Embryonic facial prominence (tissue), 1 donor: ENCODE data around the gene SCIMP.
A peak's percentile ranks its signal among the peaks of the same experiment; 100 is the strongest.
"Not testable (repeated sequence)": the region's sequence is repeated elsewhere in the genome, so short reads cannot be mapped to it uniquely, and the experiment has no call there.

Source experiments
- DNase-seq: peaks from one replicate; pipeline ENCODE4 v3.0.0-alpha.2; 2016; ENCODE audit errors: extremely low spot score

SCIMP gene

DNA sequence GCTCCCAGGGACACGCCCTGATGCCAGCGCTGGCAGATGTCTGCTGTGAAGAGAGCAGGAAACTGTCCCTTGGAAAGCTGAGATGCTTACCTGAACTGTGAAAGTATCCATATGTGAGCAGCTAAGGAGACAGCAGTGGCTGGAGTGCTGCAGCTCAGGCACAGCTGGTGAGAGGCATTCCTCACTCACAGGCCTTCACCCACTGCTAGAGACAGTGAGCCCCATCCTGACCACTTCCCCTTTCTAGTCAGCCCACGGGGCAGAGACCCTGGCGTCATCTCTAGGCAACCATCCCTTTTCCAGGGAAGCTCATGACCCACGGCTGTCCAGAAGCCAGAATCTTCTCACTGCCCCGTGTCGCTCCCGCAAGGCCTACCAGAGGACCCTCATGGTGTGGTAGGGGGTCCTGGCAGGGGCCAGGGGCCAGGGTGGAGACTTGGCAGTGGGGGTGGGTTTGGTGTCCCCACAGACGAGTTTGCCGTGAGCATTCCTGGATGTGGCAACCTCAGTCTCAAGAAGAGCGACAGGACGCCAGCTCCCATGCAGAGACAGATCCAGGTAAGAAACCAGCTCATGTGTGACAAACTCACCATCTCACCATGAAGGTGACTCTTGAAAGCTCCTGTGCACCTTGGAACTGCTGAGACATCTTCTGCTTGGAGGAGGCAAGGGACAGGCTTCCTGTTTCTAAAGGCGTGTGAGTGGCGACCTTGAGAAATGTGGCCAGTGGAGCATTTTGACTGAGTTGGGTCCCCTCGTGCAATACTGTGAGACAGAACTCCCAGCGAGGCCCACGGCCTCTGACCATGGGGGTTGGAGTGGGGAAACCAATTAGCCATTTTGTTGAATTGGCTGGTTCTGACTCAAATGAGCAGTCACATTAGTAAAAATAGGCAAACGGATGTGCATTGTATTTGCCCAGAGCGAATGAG lies at the start of gene SCIMP:
Gene SCIMP, minus strand, starts transcription at position 216 of the 932 bp plus-strand sequence. Its CDS starts 105 bp downstream, at position 111.
- DNase-seq: no peak

DNA sequence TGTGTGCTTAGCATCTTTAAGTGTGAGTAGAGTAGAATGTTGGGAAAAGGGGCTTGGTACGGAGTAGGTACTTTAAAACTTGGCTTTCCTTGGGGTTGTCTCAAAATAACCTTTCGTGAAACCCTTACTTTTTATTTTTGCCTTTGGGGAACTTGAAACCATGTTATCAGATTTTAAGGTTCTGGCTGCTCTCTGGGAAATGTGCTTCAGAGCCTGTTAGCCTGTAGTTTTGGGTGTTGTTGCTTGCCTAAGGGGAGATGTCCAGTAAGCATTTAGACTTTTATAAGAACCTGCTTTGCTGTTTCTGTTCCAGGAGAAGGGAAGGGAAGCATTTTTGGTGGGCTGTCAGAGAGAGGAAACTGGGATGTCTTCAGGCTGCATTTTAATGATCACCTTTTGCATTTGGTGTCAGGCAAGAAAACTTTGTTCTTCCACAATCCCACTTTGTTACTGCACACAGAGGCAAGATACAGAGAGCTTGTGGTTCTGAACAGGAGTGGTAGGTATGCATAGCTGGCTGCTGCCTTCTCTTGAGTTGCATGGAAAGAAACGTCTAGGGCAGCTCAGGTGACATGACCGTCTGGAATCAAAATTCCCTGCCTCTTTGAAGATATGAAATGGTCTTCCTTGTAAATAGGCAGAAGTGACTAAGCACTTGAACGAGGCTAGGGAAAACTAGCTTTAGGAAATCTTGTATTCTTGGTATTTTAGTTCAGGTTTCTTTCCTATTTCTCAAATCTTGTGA lies 49.1 kb upstream of the SCIMP start:
- no peak for DNase-seq

DNA sequence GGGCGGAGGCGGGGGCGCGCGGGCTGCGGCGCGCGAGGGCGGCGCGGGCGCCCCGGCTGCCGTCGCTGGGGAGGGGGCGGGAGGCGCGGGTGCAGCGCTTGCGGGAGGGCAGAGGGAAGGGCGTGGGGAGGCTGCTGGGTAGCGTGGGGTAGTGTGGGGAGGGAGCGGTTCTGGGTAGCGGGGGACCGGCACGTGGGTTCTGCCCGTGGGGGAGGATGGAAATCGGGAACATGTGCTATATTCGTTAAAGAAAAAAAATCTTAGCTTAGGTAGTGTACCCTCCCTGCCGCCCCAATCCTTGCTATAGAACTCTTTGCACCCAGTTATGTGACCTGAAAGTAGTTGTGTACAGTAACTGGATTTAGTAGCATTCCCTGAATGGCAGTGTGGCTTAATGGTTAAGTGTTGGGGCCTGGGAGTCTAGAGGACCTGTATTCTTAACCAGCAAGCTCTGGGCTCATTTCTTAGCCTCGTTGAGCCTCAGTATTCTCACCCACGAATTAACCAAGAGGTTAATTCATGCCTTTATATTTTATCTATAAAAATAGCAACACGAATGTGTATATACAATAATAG lies 48.1 kb upstream of the SCIMP start:
- DNase-seq: no peak

DNA sequence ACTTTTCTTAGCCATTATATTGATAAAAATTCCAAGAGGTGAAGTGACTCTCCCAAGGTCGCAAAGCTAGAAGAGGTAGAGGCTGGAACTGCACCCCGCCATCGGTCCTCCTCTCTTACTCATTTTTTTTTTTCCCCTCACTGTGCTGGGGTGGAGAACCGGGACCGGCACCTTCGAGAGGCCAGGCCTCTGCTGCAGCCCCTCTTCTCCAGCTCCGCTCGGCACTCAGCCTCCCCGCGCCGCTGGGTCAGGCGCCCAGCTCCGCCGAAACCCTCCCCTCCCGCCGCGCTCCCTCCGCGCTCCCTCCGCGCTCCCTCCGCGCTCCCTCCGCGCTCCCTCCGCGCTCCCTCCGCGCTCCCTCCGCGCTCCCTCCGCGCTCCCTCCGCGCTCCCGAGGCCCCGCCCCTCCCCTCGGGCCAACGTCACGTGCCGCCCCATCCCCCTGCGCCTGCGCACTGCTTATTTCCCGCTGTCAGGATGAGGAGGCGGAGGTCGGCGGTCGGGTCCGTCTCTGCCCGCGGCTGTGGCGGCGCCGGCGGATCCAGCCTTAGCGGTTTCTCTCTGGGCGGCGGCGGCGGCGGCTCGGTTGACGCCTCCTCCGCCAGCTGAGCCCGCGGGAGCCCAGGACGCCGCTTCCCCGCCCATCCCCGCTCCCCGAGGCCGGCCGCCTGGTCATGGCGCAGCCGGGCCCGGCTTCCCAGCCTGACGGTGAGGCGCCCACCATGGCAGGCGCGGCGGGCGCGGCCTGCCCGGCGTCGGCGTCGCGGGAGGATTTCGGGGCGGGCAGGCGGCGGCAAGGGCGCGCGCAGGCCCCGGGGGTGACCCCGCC lies 47.4 kb upstream of the SCIMP start, which contains the start of gene RABEP1:
Gene RABEP1, plus strand, starts transcription at position 471 of the 828 bp plus-strand sequence. Its CDS starts 203 bp downstream, at position 674.
- peak; percentile 75 for DNase-seq

DNA sequence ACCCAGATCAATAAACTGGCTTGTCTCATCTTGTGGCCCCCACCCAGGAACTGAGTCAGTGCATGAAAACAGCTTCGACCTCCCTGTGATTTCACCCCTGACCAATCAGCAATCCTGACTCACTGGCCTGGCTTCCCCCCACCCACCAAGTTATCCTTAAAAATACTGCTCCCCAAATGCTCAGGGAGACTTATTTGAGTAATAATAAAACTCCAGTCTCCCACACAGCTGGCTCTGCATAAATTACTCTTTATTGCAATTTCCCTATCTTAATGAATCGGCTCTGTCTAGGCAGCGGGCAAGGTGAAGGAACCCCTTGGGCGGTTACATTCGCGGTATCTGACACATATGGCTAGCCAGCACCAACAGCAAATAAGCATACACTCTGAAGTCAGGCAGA lies 37.7 kb upstream of the SCIMP start:
- DNase-seq: no peak

DNA sequence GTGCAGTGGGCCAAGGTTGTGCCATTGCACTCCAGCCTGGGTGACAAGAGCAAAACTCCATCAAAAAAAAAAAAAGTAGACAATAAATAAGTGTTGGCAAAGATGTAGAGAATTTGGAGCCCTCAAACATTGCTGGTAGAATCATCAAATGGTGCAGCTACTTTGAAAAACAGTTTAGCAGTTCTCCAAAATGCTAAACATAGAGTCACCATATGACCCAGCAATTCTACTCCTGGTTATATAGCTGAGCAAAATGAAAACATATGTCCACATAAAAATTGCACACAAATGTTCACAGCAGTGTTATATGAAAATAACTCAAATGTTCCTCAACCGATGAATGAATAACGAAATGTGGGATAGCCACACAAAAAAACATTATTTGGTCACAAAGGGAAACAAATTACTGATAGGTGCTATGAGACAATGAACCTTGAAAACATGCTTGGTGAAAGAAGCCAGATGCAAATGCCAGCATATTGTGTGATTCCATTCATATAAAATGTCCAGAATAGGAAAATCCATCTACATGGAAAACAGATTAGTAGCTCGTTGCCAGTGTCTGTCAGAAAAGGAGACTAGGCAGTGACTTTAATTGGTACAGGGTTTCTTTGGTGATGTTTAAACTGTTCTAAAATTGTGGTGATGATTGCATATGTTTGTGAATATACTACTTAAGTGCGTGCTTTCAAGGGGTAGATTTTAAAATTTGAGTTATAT lies 34.7 kb upstream of the SCIMP start:
- DNase-seq: no peak

DNA sequence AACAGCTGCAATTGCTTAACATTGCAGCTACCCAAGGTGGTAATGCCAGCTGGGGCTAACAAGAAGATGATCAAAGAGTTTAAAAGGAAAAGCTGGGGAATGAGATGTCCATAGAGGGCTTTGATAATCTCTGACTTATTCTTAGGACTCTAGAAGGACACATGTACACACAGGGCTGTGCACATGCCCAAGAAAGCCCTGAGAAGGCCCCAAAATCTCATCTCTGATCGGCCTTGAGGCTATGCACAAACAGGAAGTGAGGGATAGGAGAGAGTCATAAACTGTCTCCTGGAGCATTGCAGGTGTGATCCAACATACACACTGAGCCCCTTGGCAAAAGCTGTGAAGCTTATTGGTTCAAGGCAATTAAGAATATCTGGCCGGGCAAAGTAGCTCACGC lies 30.2 kb upstream of the SCIMP start:
- no peak for DNase-seq

DNA sequence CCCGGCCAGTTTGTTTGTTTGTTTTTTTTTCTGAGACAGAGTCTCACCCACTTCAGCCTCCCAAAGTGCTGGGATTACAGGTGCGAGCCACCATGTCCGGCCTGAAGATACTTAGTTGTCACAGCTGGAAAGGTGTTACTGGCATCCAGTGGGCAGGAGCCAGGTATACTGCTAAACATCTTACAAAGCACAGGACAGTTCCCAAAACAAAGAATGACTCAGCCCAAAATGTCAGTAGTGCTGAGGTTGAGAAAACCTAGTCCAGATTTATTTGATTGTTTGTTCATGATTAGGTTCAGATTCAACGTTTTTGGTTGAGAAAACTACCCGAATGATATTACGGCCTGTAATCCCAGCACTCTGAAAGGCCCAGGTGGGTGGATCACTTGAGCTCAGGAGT lies 28.8 kb upstream of the SCIMP start:
- DNase-seq: no peak

DNA sequence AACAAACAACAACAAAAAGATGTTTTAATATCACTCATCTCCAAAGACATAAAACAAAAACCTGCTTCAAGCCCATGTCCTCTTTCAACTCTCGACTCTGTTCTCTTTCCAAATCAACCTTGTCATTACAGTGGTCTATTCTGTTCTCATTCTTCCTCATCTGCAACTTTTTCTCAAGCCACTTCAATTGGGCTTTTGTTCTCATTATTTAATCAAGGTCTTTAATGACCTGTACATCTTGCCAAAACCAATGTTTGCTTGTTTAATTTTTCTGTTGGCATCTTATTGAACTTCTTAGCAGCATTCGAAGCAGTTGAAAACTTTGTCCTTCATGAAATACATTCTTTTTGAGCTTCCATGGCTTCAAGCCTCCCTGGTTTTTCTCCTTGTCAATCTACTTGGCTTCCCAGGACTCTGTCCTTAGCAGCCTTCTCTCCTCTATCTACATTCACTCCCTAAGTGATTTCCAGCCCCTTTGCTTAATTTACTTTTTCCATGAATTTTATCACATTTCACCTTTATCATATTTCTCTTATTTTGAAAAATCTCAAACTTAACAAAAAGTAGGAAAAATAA lies 27.8 kb upstream of the SCIMP start:
- DNase-seq: no peak

DNA sequence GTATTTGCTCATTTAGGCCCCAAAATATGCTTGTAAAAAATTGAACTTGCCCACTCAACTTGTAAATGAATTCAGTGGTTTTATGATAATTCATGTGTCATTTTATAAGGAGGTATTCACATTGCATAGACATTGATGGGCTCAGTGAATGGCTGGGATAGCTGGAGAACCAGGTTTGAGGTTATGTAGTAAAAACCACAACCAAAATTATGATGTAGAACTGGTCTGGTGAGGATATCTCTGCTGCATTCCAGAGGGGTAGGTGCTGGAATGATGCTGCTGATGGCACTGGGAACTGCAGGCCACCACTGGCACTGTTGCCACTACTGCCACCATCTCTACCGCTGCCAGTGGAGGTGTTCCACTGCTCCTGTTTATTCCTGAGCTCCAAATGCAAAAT lies 25.9 kb upstream of the SCIMP start:
- DNase-seq: no peak

DNA sequence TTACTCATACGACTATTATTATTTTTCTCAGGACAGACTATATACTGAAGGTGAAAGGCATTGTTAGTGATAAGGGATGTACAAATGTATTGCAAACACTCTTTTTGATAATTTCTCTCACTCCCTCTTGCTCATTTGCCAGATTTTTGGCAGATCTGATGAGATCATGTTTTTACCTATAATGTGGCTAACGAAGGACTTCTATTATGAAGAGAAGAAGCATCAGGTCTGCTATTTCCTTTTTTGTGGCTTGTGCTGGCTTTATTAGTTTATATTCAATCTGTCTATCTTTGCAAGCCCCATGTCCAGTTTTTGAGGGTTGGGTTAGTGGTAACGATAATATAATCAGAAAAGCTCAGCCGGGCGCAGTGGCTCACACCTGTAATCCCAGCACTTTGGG lies 22.5 kb upstream of the SCIMP start:
- DNase-seq: no peak

DNA sequence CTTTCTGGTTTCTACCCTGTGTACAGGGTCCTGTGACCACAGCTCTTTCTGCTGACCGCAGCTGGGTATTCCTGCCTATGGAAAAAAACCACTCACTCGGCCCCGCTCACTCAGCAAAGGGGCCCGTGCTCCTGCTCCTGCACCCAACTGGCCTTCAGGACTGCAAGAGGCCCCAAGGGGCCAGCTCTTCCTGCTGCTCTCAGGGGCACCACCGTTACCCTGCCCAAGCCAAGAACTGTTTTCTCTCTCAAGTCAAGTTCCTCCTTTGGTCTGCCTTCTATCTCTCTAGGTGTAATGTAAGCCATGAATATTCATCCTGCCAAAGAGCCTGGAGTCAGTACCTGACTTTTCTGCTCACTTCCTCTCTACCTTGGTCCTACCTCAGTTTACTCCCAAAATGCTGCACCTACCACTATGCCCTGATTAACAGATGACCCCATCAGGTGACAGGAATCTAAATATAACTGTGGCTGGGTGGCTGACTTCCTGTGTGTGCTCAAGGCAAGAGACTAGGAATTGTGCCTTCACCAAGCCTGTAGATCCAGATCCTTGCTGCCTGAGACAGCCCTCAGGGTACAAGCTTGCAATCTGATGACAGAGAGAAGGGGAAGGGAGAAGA lies 20.4 kb upstream of the SCIMP start:
- DNase-seq: no peak

DNA sequence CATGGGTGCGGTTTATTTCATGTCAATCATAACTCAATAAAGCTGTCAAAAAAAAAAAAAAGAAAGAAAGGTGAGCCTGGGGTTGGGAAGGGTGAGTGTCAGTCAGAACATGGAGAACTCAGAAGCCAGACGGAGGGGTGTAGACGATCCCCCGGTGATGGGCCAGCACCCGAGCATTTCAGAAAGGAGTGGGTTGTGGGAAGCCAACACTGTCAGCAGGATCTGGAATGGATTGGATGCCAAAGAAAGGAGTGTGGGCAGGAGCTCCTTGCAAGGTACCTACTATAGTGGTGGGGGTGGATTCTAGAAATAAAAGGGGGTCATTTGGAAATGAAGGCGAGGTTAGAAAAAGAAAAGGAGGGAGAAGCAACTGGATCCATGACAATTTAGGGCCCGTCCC lies 19.8 kb upstream of the SCIMP start:
- no peak for DNase-seq

DNA sequence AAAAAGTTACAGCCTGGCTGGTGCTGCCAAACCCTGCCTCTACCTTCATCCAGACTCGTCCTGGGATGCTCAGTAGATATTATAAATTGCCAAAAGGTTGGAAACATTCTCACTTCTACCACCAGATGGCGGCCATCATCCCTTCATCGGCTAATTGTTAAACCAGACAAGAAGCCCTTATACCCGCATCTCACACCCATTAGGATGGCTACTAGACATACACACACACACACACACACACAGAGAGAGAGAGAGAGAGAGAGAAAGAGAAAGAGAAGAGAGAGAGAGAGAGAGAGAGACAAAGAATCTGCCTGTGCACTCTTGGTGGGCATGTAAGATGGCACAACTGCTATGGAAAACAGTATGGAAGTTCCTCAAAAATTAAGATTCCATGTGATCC lies 15.0 kb upstream of the SCIMP start:
- DNase-seq: no peak

DNA sequence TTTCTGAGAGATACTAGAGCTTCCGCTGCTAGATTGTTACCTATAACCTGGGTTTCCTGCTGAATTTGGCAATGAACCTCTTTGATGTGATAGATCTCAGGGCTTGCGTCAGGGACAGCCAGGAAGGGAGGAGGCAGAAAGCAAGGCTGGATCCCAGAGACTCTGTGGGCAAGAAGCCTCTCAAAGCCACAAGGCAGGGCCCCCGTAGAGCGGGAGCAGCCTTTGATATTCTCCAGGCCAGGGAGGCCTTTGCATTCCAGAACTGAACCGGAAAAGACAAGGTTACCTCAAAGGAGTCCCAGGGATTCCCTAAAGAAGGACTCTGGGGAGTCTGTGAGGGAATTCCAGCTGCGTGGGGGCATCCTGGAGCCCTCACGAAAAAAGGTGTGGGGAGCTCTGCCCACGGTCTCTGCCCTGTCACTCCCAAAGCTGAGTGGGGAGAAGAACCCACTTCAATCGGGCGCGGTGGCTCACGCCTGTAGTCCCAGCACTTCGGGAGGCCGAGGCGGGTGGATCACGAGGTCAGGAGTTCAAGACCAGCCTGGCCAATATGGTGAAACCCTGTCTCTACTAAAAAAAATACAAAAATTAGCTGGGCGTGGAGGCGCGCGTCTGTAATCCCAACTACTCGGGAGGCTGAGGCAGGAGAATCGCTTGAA lies 14.3 kb upstream of the SCIMP start:
- no peak for DNase-seq

DNA sequence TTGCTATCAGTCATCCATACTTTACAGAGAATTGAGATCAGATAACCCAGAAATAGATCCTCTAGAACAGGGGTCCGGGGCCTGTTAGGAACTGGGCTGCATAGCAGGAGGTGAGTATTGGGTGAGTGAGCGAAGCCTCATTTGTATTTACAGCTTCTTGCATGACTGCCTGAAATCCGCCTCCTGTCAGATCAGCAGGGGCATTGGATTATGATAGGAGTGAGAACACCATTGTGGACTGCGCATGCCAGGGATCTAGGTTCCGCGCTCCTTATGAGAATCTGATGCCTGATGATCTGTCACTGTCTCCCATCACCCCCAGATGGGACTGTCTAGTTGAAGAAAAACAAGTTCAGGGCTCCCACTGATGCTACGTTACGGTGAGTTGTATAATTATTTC lies 13.0 kb upstream of the SCIMP start:
- no peak for DNase-seq

DNA sequence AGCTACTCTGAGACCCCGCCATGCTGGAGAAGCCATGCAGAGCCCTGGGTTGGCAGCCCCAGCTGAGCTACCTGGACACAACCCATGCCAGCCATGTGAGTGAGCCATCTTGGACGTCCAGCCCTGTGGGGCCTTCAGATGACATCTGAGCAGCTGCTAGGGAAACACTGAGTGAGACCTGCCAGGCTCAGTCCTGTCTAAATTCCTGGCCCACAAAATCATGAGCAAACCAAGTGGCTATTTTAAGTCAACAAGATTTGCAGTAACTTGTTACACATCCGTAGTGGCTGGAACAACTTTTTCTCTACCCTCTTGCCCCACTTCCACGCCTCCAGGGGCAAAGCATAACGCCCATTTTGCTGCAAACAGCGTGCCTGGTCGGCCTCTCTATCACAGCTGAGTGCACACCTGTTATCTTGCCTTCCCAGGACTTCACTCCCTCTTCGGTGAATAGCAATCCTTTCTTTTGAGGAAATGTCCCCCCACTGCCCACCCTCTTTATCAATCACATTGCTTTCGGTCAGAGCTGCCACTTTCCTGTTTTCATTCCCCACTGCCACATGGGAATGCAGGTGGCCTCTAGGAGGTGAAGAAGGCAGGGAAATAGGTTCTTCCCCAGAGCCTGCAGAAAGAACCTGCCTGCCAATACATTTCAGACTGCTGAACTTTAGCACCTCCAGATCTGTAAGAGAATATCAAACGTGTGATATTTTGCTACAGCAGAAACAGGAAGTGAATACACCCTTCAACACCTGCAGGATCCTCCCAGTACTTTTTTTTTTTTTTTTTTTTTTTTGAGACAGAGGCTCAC lies 7.4 kb upstream of the SCIMP start:
- DNase-seq: no peak

DNA sequence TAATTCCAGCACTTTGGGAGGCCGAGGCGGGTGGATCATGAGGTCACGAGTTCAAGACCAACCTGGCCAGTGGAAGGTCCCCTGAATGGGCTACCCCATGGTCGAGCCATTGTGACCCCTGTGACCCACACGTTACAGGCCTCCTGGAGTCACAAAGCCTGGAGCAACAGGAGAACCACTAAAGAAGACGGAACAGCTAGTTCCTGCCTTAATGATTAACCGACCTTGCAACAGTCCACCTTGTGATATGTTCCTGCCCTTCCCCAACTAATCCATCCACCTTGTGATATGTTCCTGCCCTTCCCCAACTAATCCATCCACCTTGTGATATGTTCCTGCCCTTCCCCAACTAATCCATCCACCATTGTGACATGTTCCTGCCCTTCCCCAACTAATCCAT lies 5.1 kb upstream of the SCIMP start:
- not testable (repeated sequence) for DNase-seq

DNA sequence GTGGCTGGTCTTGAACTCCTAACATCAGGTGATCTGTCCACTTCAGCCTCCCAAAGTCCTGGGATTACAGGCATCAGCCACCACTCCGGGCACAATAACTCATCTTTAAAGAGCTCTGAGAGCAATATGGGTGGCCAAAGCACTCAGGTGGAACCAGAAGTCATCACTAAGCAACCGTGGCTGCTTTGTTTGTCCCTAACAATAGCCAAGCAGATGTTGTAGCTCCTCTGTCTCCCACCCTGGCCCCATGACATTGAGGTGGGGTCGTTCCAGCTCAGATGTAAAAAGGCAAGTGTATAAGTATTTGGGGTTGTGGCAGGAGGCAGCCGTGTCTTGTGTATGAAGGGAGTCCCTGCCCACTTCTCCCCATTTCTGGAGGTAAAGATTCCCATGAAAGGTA lies 3.7 kb upstream of the SCIMP start:
- no peak for DNase-seq
